ENCODE measurements around the gene COLGALT1.
"Not testable (repeated sequence)": the region's sequence is repeated elsewhere in the genome, so short reads cannot be mapped to it uniquely, and the experiment has no call there.

COLGALT1 gene

DNA sequence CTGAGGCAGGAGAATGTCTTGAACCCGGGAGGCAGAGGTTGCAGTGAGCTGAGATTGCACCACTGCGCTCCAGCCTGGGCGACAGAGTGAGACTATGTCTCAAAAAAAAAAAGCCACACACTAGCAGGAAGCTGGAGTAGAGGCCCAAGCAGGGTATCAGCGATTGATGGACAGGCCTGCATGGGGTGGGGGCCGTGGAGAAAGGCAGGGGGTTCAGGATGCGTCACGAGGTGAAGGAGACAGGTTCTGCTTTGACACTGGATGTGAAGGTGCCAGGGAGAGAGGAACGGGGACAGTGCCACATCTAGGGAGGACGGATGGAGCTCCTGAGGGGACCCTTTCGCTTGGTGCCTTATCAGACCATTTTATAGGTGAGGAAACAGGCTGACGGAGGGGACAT is 7.1 kb downstream of the COLGALT1 start:
- no peak for FAIRE-seq

DNA sequence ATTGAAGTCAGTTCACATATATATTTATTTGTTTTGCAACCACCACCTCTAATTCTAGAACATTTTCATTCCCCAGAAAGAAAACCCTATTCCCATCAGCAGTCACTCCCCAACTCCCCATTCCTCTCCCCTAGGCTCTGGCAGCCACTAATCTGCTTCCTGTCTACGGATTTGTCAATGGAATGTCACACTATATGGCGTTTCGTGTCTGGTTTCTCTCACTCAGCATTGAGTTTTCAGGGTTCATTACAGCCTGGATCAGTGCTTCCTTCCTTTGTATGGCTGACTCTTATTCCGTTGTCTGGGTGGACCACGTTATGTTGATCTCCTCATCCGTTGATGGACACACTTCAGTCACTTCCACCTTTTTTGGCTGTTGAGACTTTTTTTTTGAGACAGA is 9.3 kb downstream of the COLGALT1 start:
- FAIRE-seq, result no peak

DNA sequence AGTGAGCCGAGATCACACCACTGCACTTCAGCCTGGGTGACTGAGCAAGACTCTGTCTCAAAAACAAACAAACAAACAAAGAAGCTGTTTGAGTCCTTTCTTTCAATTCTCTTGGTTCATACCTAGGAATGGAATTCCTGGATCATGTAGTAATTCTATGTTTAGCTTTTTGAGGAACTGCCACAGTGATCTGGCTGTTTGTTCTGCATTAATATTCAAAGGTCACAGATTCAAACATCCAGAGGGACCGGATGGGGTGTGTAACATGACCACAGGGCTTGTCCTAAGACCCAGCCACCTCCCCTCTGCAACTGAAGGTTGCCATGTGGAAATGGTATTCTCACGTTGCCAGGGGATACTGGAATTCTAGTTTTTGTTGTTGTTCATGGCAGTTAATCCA is 10.2 kb downstream of the COLGALT1 start:
- no peak for FAIRE-seq

DNA sequence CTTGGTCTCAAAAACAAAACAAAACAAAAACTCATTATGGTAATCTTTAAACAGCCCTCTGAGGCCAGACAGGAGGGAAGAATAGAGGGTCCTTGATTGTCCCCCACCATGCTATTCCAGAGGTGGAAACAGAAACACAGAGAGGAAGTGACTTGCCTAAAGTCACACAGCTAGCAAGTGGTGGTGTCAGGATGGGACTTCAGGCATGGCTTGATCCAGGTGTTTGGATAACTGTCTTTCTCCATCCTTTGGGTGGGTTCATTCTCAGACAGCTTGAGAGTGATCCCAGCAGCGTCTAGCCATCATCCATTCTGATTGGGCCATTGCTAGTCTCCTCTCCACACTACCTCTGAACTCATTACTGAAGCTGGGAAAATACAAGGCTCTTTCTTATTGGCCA is 12.5 kb downstream of the COLGALT1 start:
- no peak for FAIRE-seq

DNA sequence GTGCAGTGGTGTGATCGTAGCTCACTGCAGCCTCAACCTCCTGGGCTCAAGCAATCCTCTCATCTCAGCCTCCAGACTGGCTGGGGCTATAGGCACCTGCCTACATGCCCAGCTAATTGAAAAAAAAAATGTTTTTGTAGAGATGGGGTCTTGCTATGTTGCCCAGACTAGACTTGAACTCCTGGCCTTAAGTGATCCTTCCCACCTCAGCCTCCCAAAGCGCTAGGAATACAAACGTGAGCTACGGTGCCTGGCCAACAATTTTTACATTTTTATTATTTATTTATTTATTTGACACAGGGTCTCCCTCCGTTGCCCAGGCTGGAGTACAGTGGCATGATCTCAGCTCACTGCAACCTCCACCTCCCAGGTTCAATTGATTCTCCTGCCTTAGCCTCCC is 14.8 kb downstream of the COLGALT1 start:
- FAIRE-seq, result not testable (repeated sequence)

DNA sequence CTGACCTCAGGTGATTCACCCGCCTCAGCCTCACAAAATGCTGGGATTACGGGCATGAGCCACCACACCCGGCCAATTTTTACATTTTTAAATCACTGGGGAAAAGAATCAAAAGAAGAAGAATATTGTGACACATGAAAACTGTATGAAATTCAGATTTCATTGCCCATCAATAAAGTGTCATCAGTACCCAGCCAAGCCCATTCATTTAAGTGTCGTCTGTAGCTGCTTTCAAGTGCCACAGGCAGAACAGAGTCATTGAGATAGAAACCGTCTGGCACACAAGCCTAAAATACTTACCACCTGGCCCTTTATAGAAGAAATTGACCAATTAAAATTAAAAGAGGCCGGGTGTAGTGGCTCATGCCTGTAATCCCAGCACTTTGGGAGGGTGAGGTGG is 15.3 kb downstream of the COLGALT1 start:
- no peak for FAIRE-seq

DNA sequence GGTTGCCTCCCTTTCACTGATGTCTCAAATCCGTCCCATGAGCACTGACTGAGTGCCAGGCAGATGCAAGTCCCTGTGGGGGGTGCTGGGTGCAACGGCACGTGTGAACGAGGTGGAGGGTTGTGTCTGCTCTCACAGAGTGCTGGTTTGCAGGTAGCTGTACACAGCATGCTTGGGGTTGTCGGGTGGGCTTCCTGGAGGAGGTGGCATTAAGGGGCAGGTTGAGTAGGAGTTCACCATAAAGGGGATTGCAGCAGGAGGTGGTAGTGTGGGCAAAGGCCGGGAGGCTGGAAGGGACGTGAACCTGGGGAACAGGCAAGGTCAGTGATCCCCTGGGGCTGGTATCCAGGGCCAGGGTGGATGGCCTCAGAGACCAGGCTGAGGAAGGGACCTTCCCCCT is 17.2 kb downstream of the COLGALT1 start:
- no peak for FAIRE-seq

DNA sequence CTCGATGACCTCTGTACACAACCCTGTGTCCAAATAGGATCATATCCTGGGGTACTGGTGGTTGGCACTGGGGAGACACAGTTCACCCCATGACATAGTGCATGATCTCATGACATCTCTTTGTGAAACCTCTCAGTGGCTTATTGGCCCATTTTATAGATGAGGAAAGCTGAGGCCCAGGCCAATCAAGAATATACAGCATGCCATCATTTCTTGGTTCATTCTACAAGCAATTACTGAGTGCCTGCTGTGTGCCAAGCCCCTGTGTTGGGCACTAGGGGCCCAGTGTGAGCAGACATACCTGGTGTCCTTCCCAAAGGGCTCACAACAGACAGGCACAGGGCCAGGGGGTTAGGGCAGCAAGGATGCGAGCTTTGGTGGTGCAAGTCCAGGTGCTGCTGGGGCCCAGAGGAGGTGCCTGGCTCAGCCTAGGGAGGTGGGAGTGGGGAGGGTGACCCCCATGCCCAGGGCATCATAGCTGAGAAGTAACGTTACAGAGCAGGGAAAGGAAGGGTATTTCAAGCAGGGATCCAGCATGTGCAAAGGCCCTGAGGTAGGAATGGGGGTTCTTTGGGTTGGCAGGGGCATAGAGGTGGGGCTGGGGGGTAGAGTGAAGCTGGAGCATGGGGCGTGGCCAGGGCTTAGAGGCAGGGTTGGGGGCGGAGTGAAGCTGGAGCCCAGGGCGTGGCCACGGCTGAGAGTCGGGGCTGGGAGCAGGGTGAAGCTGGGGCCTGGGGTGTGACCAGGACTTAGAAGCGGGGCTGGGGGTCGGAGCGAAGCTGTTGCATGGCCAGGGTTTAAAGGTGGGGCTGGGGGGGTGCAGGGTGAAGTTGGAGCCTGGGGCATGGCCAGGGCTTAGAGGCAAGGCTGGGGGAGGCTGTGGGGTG is 20.7 kb downstream of the COLGALT1 start:
- no peak for FAIRE-seq

DNA sequence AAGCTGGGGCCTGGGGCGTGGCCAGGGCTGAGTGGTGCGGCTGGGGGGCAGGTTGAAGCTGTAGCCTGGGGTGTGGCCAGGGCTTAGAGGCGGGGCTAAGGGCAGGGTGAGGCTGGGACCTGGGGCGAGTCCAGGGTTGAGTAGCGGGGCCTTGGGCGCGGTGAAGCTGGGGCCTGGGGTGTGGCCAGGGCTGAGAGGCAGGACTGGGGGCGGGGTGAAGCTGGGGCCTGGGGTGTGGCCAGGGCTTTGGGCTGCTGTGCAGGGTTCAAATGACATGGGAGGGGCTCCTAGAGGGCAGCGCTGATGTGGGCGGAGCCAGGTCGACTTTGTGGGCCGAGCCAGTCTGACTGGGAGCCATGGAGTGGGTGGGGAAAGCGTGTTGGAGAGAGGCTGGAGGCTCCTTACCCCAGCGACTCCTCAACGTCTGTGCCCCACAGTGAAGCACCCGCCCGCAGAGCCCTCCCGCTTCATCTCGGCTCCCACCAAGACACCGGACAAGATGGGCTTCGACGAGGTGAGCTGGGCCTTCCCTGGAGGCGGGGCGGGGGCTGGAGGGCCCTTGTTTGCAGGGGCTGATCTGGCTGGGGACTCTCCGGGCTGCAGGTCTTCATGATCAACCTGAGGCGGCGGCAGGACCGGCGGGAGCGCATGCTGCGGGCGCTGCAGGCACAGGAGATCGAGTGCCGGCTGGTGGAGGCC is 21.5 kb downstream of the COLGALT1 start:
- FAIRE-seq, result no peak

DNA sequence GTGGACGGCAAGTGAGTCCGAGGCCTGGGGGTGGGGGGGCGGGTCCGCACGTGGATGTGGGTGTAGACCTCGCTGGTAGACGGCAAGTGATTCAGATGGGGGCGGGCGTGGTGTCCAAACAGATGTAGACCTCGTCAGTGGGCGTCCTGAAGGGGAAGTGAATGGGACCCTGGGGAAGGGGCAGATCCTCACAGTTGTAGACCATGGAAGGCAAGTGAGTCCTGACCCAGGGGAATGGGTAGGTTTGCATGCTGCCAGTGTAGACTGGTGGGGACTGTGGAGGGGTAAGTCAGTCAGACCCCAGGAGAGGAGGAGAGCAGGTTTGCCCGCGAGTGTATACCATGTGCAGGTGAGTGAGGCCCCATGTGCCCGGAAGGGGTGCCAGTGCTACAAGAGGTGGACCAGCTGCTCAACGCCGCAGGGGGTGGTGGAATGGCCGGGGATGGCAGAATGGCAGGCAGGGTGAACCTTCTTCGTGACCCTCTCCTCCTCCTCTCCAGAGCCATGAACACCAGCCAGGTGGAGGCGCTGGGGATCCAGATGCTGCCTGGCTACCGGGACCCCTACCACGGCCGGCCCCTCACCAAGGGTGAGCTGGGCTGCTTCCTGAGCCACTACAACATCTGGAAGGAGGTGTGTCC is 22.1 kb downstream of the COLGALT1 start:
- FAIRE-seq, result no peak

DNA sequence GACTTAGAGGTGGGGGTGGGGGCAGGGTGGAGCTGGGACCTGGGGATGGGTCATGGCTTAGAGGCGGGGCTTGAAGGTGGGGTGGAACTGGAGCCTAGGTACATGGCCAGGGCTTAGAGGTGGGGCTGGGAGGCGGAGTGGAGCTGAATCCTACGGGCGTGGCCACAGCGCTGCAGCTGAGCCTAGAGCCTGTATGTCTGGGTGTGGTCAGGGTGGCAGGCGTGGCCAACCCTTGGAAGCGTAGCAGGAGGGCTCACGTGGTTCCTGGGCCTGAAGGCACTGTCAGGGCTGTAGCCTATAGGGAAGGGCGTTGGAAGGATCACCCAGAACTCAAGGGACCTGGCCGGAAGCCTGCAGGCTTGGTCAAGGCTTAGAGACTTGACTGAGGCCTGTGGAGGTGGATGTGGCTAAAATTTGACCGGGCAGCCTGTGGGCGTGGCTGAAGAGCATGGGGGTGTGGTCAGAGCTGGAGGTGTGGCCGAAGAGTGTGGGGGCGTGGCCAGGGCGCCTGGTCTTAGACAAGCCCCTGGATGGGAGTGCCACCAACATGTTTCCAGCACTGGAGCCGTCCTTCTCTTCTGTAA is 24.3 kb downstream of the COLGALT1 start:
- no peak for FAIRE-seq

DNA sequence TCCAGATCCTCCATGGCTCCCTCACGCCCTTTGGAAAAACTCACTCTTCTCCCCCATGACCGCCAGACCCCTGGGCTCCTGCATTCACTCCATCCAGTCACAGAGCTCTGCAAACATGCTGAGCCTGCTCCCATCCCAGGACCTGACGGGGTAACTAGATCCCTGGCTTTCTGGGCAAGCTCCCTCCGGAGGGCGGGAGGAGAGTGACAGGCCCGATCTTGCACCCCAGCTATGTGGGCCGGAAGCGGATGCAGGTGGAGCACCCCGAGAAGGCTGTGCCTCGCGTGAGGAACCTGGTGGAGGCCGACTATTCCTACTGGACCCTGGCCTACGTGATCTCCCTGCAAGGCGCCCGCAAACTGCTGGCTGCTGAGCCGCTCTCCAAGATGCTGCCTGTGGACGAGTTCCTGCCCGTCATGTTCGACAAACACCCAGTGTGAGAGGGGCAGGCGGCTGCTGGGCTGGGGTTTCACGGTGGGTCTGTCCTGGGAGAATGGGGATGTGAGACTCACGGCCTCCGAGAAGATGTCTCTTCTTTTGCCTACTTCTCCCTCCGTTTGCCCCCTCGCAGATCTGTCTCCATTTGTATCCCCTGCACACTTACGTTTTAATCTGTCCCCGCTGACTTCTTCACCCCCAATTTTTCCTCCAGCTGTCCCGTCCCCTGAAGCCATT is 25.2 kb downstream of the COLGALT1 start:
- FAIRE-seq, result no peak

DNA sequence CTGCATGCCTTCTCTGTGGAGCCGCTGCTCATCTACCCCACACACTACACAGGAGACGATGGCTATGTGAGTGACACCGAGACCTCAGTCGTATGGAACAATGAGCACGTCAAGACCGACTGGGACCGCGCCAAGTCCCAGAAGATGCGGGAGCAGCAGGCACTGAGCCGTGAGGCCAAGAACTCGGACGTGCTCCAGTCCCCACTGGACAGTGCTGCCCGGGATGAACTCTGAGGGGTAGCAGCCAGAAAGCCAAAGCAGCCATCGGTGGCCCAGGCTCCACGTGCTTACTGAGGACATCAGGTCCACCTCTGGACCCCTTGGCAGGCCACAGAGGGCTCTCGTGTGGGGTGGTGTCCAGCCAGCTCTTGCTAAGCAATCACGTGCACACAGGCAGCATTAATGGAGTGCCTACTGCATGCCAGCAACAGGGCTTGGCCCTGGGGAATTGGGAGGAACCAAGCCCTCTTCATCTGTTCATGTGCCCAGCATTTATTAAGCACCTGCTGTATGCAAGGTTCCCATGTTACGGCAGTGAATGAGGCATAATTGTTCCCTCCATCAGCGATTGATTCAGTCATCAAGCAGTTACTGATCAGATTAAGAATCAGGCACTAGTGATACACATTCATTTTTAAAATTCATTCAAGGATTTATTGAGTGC is 25.9 kb downstream of the COLGALT1 start:
- no peak for FAIRE-seq

DNA sequence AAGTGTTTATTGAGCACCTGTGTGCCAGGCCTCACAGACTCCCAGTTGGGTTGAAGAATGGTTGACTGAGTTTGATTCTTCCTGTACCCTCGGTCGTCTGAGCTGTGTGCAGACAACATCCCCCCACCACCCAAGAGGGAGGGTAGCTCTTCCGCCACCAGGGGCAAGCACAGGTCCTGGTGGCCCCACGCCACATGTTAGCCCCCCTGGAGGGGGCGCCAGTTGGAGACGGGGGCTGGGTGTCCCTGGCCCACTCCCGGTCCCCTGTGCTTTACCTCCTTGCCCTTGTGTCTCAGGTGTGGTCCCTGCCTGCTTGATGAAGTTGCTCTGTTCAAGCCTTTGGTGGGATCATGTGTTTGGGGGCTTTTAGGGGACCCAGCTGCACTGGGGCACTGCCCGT is 27.2 kb downstream of the COLGALT1 start:
- no peak for FAIRE-seq

DNA sequence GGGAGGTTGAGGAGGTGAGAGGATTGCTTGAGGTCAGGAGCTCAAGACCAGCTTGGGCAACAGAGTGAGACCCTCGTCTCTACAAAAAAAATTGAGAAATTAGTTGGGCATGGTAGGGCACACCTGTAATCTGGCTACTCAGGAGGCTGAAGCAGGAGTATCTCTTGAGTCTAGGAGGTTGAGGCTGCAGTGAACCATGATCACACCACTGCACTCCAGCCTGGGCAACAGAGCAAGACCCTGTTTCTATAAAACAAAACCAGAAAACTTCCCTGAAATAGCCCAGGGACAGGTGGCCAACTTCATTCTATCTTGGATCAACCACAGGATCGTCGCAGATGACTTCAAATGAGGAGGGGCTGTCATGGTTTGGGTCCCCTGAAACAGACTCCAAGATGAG is 28.7 kb downstream of the COLGALT1 start:
- FAIRE-seq, result no peak

DNA sequence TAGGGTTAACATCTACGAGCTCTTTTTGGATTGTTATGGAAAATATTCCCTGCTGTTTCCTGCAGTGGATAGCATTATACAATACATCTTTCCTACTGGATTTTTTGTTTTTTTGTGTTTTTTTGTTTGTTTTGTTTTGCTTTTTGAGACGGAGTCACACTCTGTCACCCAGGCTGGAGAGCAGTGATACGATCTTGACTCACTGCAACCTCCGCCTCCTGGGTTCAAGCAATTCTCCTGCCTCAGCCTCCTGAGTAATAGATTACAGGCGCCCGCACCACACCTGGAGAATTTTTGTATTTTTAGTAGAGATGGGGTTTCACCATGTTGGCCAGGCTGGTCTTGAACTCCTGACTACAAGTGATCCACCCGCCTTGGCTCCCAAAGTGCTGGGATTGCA is 29.9 kb downstream of the COLGALT1 start:
- FAIRE-seq, result not testable (repeated sequence)

DNA sequence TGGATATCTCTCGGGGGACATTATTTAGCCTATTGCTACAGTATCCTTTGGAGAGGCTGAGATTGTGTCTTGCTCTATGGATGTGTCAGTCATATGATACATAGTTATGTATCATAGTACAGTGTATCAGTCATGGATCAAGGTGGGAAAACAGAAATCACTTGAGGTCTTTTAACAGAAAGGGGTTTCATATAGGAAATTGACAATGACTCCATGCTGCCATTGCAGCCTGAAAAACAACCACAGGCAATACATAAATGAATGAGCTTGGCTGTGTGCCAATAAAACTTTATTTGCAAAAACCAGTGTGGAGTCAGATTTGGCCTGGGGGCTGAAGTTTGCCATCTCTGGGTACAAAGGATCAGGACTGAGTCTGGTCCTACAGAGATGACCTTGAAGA is 35.4 kb downstream of the COLGALT1 start:
- FAIRE-seq, result no peak

DNA sequence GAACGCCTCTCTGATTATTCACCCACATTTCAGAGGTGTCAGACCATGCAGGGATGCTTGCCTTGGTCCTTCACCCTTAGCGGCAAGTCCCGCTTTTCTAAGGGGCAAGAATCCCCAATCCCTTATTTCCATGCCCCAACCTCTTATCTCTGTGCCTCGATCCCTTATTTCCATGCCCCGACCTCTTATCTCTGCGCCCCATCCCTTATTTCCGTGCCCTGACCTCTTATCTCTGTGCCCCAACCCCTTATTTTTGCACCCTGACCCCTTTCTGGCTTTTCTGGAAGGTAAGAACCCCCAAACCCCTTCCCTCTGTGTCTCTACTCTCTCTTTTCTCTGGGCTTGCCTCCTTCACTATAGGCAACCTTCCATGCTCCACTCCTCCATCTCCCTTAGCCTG is 38.8 kb downstream of the COLGALT1 start:
- not testable (repeated sequence) for FAIRE-seq

DNA sequence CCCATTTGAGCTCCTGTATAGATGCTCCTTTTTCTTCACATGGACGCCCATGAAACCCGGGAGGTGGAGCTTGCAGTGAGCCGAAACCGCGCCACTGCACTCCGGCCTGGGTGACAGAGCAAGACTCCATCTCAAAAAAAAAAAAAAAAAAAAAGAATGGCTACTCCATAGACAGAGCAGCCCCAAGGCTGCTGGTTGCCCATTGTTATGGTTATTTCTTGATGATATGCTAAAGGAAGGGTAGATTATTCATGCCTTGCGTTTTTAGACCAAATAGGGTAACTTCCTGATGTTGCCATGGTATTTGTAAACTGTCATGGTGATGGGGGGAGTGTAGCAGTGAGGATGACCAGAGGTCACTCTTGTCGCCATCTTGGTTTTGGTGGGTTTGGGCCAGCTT is 42.6 kb downstream of the COLGALT1 start:
- not testable (repeated sequence) for FAIRE-seq

DNA sequence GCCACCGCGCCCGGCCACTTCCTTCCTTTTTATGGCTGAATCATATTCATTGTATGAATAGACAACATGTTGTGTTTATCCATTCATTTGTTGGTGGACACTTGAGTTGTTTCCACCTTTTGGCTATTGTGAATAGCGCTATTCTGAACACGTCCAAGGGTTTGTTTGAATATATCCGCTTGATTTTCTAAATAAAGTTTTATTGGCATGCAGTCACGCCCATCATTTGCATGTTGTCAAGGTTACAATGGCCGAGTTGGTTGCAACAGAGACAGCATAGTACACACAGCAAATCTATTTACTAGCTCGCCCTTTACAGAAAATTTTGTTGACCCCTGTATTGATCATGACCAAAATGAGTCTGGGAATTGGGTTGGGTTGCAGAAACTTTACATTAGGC is 43.5 kb downstream of the COLGALT1 start:
- no peak for FAIRE-seq

DNA sequence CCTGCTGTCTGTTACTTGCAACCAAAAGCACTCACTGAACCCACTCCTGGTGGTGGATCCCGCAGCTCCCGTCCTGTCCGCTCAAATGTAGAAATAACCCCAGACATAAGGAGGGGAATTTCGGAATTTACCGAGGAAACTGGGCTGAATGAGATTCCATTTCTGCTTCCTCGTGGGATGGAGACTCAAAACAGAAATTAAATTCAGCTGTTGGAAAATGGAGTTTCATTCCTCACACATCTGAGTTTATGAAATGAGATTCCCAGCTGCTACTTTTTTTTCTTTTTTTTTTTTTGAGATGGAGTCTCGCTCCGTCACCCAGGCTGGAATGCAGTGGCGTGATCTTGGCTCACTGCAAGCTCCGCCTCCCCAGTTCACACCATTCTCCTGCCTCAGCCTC is 44.3 kb downstream of the COLGALT1 start:
- no peak for FAIRE-seq

DNA sequence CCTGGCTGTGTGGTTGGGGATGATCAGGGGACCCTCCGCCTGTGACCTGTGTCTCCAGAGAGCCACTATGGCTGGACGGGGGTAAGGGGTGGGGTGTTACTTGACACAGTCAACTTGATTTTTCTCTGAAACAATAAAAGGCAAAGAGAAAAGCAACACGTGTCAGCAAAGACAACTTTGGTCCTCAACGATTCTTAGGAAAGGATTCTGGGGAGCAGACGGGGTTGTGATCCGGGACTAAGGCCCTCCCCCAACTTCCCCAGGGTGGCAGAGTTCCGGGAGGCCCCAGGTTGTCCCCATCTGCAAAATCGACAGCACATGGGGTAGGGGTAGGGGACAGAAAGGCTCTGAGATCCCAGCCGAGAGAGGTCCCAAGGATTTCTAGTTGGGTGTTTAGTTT is 46.2 kb downstream of the COLGALT1 start:
- no peak for FAIRE-seq
